CMK (cell line): ENCODE measurements around the gene MLKL.
A peak's percentile ranks its signal among the peaks of the same experiment; 100 is the strongest.

ENCODE experiments used
- DNase-seq: peaks from one replicate; pipeline ENCODE4 v3.0.0-alpha.2; 2010; ENCODE audit warnings: low read depth

The MLKL gene

DNA sequence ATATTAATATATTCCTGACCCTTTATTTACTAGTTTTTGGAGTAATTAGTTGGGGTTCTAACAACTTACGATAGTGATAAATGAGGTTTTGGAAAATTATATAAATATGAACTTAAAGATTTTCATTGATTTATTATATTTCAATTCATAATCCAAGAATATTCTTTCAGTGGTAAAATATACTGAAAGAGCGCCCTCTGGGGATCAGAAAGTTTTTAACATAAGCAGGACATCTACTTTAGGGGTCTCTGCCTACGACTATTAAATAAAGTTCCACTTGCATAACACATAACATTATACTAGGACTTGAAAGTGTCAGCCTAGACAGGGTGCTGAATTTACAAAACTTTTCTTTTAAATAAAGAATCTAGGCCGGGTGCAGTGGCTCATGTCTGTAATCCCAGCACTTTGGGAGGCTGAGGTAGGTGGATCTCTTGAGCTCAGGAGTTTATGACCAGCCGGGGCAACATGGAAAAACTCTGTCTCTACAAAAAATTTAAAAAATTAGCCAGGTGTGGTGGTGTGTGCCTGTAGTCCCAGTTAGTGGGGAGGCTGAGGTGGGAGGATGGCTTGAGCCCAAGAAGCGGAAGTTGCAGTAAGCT is 49.6 kb downstream of the MLKL start:
- no peak for DNase-seq

DNA sequence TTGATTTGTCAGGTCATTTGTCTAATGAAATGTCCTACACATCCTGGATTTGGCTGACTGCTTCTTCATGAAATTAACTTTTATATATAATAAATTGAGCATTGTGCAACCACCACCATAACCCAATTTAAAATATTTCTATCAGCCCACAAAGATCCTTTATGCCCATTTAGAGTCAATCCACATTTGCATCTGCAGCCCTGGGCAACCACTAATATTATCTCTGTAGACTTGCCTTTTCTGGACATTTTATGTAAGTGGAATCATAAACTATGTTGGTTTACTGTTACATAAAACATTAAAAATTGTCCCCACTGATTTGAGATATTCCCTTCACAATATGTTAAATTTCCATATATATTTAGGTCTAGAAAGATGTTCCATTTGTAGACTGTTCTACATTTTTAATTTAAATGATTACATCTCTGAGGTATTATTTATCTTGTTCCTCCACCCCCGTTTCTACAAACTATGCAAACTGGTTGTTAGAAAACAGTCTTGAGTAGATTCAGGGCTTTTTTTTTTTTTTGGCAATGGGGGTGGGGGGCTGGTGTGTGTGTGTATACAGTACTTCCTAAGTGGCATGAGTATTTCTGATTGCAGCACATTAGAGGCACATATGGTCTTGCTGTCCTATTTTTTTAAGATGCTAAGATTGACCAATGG is 50.7 kb downstream of the MLKL start:
- DNase-seq: no peak

DNA sequence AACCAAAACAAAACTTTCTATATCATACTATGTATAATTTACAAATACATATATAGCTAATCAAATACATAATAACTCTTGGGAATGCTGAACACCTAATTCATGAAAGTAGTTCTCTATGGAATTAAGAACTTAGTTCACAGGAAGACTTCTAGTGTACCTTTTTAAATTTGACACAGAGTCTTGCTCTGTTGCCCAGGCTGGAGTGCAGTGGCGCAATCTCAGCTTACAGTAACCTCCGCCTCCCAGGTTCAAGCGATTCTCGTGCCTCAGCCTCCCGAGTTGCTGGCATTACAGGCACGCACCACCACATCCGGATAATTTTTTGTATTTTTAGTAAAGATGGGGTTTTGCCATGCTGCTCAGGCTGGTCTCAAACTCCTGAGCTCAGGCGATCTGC is 58.7 kb downstream of the MLKL start:
- no peak for DNase-seq

DNA sequence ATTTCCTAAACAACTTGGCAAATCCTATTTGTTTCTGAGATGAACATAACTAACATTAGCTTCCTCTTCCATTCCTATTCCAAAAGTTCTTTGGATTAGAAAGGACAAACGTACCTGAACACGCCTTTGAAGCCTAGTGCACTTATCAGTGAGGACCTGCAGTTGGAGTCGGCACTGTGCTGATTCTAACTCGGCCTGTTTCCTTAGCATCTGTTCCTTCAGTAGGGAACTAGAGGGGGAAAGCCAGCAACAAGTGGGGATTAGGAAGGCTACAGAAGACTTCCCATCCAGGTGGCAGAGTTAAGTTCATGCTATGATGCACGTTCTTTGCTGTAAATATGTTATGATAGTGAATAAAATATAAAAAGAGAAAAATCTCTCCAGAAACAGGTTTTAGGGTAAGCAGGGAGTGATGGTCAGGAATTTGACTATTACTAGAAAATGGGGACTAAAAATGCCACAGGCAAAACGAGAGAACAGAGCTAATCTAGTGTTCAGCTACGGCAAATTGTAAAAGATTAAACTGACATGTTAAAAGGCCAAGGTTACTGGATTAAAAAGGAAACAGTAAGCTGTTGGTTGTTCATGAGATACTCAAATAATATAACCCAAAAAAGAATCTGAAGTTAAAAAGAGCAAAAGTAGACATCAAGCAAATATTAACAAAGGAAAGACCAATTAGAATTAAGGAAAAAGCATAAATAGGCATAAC is 62.8 kb downstream of the MLKL start:
- no peak for DNase-seq

DNA sequence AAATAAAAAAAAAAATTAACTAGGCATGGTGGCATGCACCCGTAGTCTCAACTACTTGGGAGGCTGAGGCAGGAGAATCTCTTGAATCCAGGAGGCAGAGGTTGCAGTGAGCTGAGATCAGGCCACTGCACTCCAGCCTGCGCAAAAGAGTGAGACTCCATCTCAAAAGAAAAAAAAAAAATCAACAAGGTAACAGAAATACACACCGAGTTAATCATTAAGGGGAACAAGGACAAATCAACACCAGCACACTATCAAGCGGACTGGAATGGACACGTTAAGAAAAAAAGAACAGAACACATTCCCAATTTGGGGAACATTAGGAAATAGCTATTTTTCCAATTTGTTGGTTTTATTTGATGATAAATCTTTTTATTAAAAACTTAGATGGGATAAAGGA is 65.4 kb downstream of the MLKL start:
- DNase-seq: no peak

DNA sequence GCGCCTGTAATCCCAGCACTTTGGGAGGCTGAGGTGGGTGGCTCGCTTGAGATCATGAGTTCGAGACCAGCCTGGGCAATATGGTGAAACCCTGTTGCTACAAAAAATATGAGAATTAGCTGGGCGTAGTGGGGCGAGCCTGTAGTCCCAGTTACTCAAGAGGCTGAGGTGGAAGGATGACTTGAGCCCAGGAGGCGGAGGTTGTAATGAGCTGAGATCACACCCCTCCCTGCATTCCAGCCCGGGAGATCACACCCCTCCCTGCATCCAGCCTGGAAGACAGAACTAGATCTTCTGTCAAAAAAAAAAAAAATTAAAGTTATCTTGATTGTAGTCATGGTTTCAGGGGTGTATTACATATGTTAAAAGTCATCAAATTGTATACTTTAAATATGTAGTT is 67.0 kb downstream of the MLKL start:
- no peak for DNase-seq

DNA sequence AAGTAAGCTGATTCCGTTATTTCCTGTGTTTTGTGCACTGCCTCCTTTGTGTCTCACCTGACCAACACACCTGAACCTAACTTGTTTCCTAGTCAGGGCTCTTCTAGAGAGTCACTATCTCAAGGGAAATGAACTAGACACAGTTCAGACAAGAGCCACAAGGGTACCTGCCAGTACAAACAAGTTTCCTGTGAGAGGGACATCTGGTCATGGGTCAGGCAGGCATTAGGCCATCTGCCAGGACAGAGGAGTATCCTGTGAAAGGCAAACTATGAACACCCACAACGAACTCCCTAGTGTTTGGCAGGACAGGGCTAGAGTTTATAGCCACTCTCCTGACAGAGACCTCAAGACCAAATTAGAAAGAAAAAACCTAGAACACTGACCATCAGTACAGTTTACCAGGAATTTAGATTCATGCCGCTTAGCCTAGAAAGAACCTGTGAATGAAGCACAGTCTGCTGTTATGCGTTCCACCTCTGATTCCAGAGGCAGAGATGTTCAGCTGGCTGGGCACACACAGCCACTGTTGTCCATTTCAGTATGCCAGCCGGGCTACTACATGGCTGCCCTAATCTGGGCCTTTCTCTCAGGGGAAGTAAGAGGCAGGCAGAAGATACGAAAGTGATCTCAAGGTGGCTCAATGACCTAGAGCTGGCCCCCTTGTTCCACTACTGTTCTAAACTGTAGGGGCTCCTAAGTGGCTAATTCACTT is 73.0 kb downstream of the MLKL start:
- DNase-seq: no peak

DNA sequence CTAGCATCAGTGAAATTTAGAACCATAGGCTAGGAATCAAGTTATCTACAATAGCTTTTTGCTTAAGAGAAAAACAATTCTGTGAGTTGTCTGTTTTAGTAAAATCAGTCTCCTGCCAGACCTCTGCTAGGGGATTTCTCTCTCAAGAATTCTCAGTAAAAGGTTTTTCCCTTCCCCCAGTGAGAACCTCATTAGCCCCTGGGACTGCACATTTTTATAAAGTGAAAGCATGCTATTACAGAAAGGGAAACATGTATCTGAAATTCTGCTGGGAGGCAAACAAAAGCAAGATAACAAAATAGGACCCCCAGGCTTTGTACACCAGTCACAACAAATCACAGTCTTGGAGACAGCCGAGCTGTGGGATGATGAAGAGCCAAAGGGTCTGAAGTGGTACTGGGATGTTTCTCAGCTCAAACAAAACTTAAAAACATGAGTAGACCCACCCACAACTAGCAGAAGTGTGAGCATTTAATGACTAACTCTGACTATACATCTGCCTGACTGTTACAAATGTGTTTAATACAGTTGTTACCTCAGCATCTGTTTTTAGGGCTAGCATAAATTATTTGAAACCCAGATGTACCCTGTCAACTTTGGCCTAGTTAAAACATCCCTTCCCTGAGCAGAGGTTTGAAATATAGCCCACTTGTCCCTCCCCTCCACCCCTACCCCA is 73.8 kb downstream of the MLKL start:
- no peak for DNase-seq

DNA sequence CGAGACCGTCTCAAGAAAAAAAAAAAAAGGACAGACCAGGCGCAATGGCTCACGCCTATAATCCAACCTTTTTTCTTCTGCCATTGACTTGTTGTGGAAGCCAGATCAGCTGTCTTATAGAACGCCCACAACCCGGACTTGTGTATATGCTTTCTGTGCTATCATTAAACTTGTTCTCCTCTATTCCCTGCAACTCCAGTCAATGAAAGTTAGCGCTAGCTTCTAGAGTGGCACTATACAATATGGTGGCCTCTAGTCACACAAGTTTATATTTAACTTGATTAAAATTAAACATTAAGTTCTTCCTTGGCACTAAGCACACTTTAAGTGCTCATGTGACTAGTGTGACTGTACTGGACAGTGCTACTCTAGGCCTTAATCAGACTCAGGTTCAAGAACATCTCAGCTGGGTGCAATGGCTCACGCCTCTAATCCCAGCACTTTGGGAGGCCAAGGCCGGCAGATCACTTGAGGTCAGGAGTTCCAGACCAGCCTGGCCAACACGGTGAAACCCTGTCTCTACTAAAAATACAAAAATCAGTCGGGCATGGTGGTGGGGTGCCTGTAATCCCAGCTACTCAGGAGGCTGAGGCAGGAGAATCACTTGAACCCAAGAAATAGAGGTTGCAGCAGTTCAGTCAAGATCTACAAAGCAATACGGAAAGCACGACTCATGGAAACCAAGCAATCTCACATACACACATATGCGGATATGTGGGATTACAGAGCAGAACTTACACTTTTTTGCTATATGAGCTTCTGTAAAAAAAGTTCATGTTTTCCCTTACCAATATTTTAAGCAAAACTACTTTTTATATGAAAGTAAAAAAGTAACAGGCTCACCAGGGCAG is 74.9 kb downstream of the MLKL start:
- DNase-seq: no peak

DNA sequence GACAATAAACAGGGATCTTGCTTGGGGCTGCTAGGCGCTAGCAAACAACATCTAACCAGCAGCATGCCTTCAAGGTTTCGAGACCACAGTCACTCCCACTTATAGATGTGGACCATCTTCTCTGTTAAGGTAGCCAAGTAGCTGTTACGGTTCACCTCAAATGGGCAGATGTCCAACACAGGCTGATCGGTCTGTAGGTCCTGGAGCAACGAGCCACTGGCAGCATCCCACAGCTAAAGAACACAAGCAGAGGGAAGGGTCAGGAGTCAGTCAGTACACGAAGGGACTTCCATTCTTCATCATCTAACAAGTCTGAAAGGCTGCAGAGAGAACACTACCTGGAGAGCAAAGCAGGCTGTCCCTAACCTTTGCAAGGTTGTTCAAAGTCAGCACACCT is 76.8 kb downstream of the MLKL start:
- DNase-seq: no peak

DNA sequence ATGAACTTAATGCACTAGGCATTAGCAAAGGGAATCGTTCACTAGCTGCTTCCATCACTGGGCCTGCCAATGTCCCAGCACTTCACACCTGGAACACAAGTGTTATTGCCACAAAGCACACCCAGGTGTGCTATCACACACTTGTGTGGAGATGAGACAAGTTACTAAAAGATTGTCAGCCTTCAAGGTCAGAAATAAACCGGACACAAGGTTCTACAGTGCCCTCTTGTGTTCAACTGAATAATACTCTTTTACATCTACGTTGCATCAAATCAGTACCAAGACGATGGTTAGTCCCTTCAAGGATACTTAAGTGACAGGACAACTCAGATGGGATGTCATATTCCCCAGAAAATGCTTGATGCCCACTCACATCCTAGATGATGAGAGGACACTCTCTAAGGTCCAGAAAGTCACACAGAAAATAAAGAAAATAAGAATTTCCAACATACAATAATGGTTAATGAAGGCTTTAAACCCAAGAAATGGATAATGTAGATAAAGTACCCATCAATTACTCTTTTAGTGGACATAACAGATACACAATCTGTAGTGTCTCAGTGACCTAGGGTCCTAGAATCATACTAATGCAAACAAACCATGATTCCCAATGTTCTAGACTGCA is 77.3 kb downstream of the MLKL start:
- DNase-seq: peak; percentile 8

DNA sequence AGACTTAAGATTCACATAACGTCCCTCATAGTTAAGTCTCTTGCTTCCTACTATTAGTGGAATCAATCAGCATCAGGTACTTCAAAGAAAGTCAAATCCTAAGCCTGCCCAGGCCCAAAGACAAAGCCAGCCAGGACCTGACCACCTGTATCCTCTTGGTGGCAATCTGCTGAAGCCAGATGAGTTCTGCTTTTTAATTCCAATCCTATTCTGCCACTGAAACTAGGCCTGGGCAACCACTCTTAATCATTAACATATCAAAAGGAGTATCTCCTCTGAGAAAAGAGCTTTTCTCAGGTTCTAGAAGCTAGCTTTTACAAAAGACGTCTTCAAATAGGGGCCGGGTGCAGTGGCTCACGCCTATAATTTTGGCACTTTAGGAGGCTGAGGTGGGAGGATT is 78.7 kb downstream of the MLKL start:
- DNase-seq: no peak
